Measurements from ENCODE around the gene HNRNPD. TPM values are rescaled to one million over a fixed set of nuclear protein-coding genes. Genes with fewer than 3 reads are reported as not detected.

Gene HNRNPD
- total and polyA plus RNA-seq, 2 experiments from 2014 or later, result 245 to 768 TPM

- Histone ChIP-seq H3F3A (replicated peaks; ENCODE audit: low read depth) (no peaks in the 10 kb centered on the region; the same call in 1 of the 2 replicates), H3K4me2 (peak overlapping the region; percentile 97), H3K27ac (ENCODE audit: low read depth) (peak overlapping the region; percentile 97), H3K4me1 (ENCODE audit: insufficient read depth) (peaks cover 35% of the 10 kb centered on the region), H4K20me1 (replicated peaks; ENCODE audit: insufficient read depth) (peaks cover 45% of the 10 kb centered on the region), H3K9me2 (ENCODE audit: insufficient read depth) (no peaks in the 10 kb centered on the region), H3K79me2 (replicated peaks; ENCODE audit: insufficient read depth) (peaks cover 83% of the 10 kb centered on the region), H2AFZ (no peak overlapping the region), H3K27me3 (ENCODE audit: insufficient read depth) (no peaks in the 10 kb centered on the region), H3K36me3 (ENCODE audit: insufficient read depth) (peaks cover 25% of the 10 kb centered on the region), H3K4me3 (peak overlapping the region; percentile 89)
- Mint-ChIP-seq H3K4me1 (peaks cover 35% of the 10 kb centered on the region), H3K27me3 (ENCODE audit: insufficient read depth, low read depth, poor library complexity) (peaks cover 25% of the 10 kb centered on the region), H3K9me3 (peaks cover 13% of the 10 kb centered on the region; the same call in 2 of the 3 replicates), H3K27ac (peak overlapping the region; percentile 100), H3K4me3 (peak overlapping the region; percentile 98), H3K36me3 (ENCODE audit: low read depth) (peaks cover 72% of the 10 kb centered on the region)
- peak; percentile 87 for DNase-seq (ENCODE audit: low spot score)
- ATAC-seq, result peak; percentile 42
- TF ChIP-seq CREB1 (CRISPR knock-in tag; IDR thresholded peaks at IDR 0.05; ENCODE audit: low read depth), result 0 out of 2 replicates have a peak, but pooled peaks have one; percentile 41
- no peak; the same call in 1 of the 2 replicates for TF ChIP-seq POLR2AphosphoS5 (IDR thresholded peaks at IDR 0.05; ENCODE audit: low read depth)
These were observed 990 bp downstream of the HNRNPD start for GRCh38 chr4:82372517-82373485.

GRCh38 chr4:82371497-82371896, 2.3 kb downstream of the HNRNPD start:
- no peaks in the 10 kb centered on the region; the same call in 1 of the 2 replicates for H3F3A ChIP-seq (replicated peaks; ENCODE audit: low read depth)
- no peaks in the 10 kb centered on the region for H3K9me2 ChIP-seq (ENCODE audit: insufficient read depth)
- peaks cover 57% of the 10 kb centered on the region for H4K20me1 ChIP-seq (replicated peaks; ENCODE audit: insufficient read depth)
- ATAC-seq, result no peak
- H3K27me3 Mint-ChIP-seq (ENCODE audit: insufficient read depth, low read depth, poor library complexity), result peaks cover 25% of the 10 kb centered on the region
- peak overlapping the region; percentile 89 for H3K4me3 ChIP-seq
- H2AFZ ChIP-seq, result no peak overlapping the region
- peak overlapping the region; percentile 100; the same call in 1 of the 2 replicates for H3K27ac Mint-ChIP-seq
- DNase-seq (ENCODE audit: low spot score), result peak; percentile 38
- H3K36me3 ChIP-seq (ENCODE audit: insufficient read depth), result peaks cover 29% of the 10 kb centered on the region
- peaks cover 79% of the 10 kb centered on the region for H3K36me3 Mint-ChIP-seq (ENCODE audit: low read depth)
- H3K4me3 Mint-ChIP-seq, result peak overlapping the region; percentile 98
- peaks cover 92% of the 10 kb centered on the region for H3K79me2 ChIP-seq (replicated peaks; ENCODE audit: insufficient read depth)
- peaks cover 40% of the 10 kb centered on the region for H3K4me1 ChIP-seq (ENCODE audit: insufficient read depth)
- H3K4me1 Mint-ChIP-seq, result peaks cover 43% of the 10 kb centered on the region
- H3K27me3 ChIP-seq (ENCODE audit: insufficient read depth), result no peaks in the 10 kb centered on the region
- H3K4me2 ChIP-seq, result peak overlapping the region; percentile 97
- peak overlapping the region; percentile 97; the same call in 1 of the 2 replicates for H3K27ac ChIP-seq (ENCODE audit: low read depth)
- peaks cover 13% of the 10 kb centered on the region; the same call in 2 of the 3 replicates for H3K9me3 Mint-ChIP-seq
- no peak for TF ChIP-seq JUNB (IDR thresholded peaks at IDR 0.05; ENCODE audit: unreplicated experiment)
- TF ChIP-seq ZNF462 (CRISPR knock-in tag; IDR thresholded peaks at IDR 0.05), result no peak
- TF ChIP-seq ZNF331 (CRISPR knock-in tag; IDR thresholded peaks at IDR 0.05; ENCODE audit: low read depth), result no peak
- no peak for TF ChIP-seq NANOG (IDR thresholded peaks at IDR 0.05; ENCODE audit: borderline replicate concordance)
- no peak for TF ChIP-seq STAT1 (IDR thresholded peaks at IDR 0.05; ENCODE audit: unreplicated experiment)
- no peak for TF ChIP-seq CTCF (conservative IDR thresholded peaks at IDR 0.05; ENCODE audit: low read depth in 2 of 2)
- TF ChIP-seq CREB1 (CRISPR knock-in tag; IDR thresholded peaks at IDR 0.05; ENCODE audit: low read depth), result no peak
- TF ChIP-seq ETS1 (IDR thresholded peaks at IDR 0.05), result no peak
- TF ChIP-seq EZH2phosphoT487 (IDR thresholded peaks at IDR 0.05; ENCODE audit: unreplicated experiment), result no peak
- TF ChIP-seq EZH2 (IDR thresholded peaks at IDR 0.05; ENCODE audit: low read depth, unreplicated experiment), result no peak
- TF ChIP-seq POLR2AphosphoS5 (IDR thresholded peaks at IDR 0.05; ENCODE audit: low read depth), result no peak

Data from GM23338 (cell line).